ENCODE measurements around the gene MC3R. TPM values are rescaled to one million over a fixed set of nuclear protein-coding genes. Genes with fewer than 3 reads are reported as not detected.
A peak's percentile ranks its signal among the peaks of the same experiment; 100 is the strongest.
"Not testable (repeated sequence)": the region's sequence is repeated elsewhere in the genome, so short reads cannot be mapped to it uniquely, and the experiment has no call there.

The MC3R gene
- not detected for total RNA-seq

GRCh38 chr20:56247954-56248782, at the start of gene MC3R:
Gene MC3R, plus strand, starts transcription at chr20:56248732. Its CDS starts 112 bp downstream, at chr20:56248844.
- ATAC-seq (no peak), DNase-seq (ENCODE audit: low spot score) (peak; percentile 62)
- intact Hi-C loops (cut with DNase I): no loop called here

- intact Hi-C loops (cut with DNase I): no loop called here
- DNase-seq (ENCODE audit: low spot score) (no peak), ATAC-seq (no peak)
Observed at GRCh38 chr20:56200456-56200855, 48.1 kb upstream of the MC3R start.

- no peak for ATAC-seq
- intact Hi-C loops (cut with DNase I): no loop called here
- no peak for DNase-seq (ENCODE audit: low spot score)
Observed at GRCh38 chr20:56202493-56203077, 45.9 kb upstream of the MC3R start.

- ATAC-seq (no peak), DNase-seq (ENCODE audit: low spot score) (no peak)
- intact Hi-C loops (cut with DNase I): no loop called here
Observed at GRCh38 chr20:56204206-56204605, 44.3 kb upstream of the MC3R start.

GRCh38 chr20:56205346-56205745, 43.2 kb upstream of the MC3R start:
- intact Hi-C loops (cut with DNase I): no loop called here
- ATAC-seq (no peak), DNase-seq (ENCODE audit: low spot score) (no peak)

- intact Hi-C loops (cut with DNase I): no loop called here
- ATAC-seq: no peak
- DNase-seq (ENCODE audit: low spot score): no peak
Observed at GRCh38 chr20:56207656-56208055, 40.9 kb upstream of the MC3R start.

- intact Hi-C loops (cut with DNase I): no loop called here
Observed at GRCh38 chr20:56208121-56208520, 40.4 kb upstream of the MC3R start.

GRCh38 chr20:56211051-56211450, 37.5 kb upstream of the MC3R start:
- intact Hi-C loops (cut with DNase I): no loop called here
- ATAC-seq (no peak), DNase-seq (ENCODE audit: low spot score) (no peak)

More at GRCh38 chr20:56208121-56208520, 40.4 kb upstream of the MC3R start:
- ATAC-seq (no peak), DNase-seq (ENCODE audit: low spot score) (no peak)

- no peak for DNase-seq (ENCODE audit: low spot score)
- intact Hi-C loops (cut with DNase I): no loop called here
- no peak for ATAC-seq
Observed at GRCh38 chr20:56212091-56212490, 36.4 kb upstream of the MC3R start.

GRCh38 chr20:56213321-56213720, 35.2 kb upstream of the MC3R start:
- DNase-seq (ENCODE audit: low spot score) (no peak), ATAC-seq (no peak)
- intact Hi-C loops (cut with DNase I): no loop called here

- DNase-seq (ENCODE audit: low spot score) (no peak), ATAC-seq (no peak)
- intact Hi-C loops (cut with DNase I): no loop called here
Observed at GRCh38 chr20:56215115-56215514, 33.4 kb upstream of the MC3R start.

GRCh38 chr20:56217829-56218228, 30.7 kb upstream of the MC3R start:
- ATAC-seq (no peak), DNase-seq (ENCODE audit: low spot score) (no peak)
- intact Hi-C loops (cut with DNase I): no loop called here

- DNase-seq (ENCODE audit: low spot score); ATAC-seq; intact Hi-C loops (cut with DNase I): not testable (repeated sequence)
Observed at GRCh38 chr20:56221186-56221585, 27.3 kb upstream of the MC3R start.

- no peak for ATAC-seq
- DNase-seq (ENCODE audit: low spot score): no peak
- intact Hi-C loops (cut with DNase I): no loop called here
Observed at GRCh38 chr20:56222201-56222600, 26.3 kb upstream of the MC3R start.

- DNase-seq (ENCODE audit: low spot score): no peak
- intact Hi-C loops (cut with DNase I): no loop called here
Observed at GRCh38 chr20:56222945-56223344, 25.6 kb upstream of the MC3R start.

GRCh38 chr20:56223352-56223751, 25.2 kb upstream of the MC3R start:
- DNase-seq (ENCODE audit: low spot score): no peak
- ATAC-seq: no peak
- intact Hi-C loops (cut with DNase I): no loop called here

More at GRCh38 chr20:56222945-56223344, 25.6 kb upstream of the MC3R start:
- no peak for ATAC-seq

- DNase-seq (ENCODE audit: low spot score) (no peak), ATAC-seq (no peak)
- intact Hi-C loops (cut with DNase I): no loop called here
Observed at GRCh38 chr20:56228021-56228420, 20.5 kb upstream of the MC3R start.

GRCh38 chr20:56229812-56230211, 18.7 kb upstream of the MC3R start:
- DNase-seq (ENCODE audit: low spot score): no peak
- intact Hi-C loops (cut with DNase I): no loop called here
- no peak for ATAC-seq

- intact Hi-C loops (cut with DNase I): no loop called here
- ATAC-seq (no peak), DNase-seq (ENCODE audit: low spot score) (no peak)
Observed at GRCh38 chr20:56234110-56234509, 14.4 kb upstream of the MC3R start.

GRCh38 chr20:56237335-56237734, 11.2 kb upstream of the MC3R start:
- no peak for ATAC-seq
- DNase-seq (ENCODE audit: low spot score): no peak
- intact Hi-C loops (cut with DNase I): no loop called here

- ATAC-seq: no peak
- intact Hi-C loops (cut with DNase I): no loop called here
Observed at GRCh38 chr20:56244259-56244658, 4.3 kb upstream of the MC3R start.

More at GRCh38 chr20:56244259-56244658, 4.3 kb upstream of the MC3R start:
- DNase-seq (ENCODE audit: low spot score): no peak

All from sciatic nerve (tissue), 2 donors.